Inflammatory macrophage treated with lipopolysaccharide for 4 hours (primary cell): ENCODE measurements around the gene PPEF1.
"Not testable (repeated sequence)": the region's sequence is repeated elsewhere in the genome, so short reads cannot be mapped to it uniquely, and the experiment has no call there.

ENCODE experiments used
- DNase-seq: peaks from one replicate; pipeline ENCODE4 v3.0.0-alpha.2; 2020

PPEF1 gene

GRCh38 chrX:18799911-18800310, 92.5 kb downstream of the PPEF1 start:
- no peak for DNase-seq

- DNase-seq = no peak
Observed at GRCh38 chrX:18809641-18810040, 102.2 kb downstream of the PPEF1 start.

DNA sequence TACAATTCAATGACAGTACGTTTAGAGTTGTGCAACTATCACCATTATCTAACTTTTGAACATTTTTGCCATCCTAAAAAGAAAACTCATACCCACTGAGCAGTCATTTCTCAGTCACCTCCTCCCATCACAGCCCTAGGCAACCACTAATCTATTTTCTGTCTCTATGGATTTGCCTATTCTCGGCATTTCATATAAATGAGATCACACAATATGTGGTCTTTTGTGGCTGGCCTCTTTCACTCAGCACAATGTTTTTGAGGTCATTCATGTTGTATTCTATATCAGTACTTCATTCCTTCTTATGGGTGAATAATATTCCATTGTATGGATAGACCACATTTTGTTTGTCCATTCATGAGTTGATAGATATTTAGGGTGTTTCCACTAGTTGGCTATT, 103.0 kb downstream of the PPEF1 start:
- no peak for DNase-seq

GRCh38 chrX:18825375-18825774, 117.9 kb downstream of the PPEF1 start:
- DNase-seq = no peak

DNA sequence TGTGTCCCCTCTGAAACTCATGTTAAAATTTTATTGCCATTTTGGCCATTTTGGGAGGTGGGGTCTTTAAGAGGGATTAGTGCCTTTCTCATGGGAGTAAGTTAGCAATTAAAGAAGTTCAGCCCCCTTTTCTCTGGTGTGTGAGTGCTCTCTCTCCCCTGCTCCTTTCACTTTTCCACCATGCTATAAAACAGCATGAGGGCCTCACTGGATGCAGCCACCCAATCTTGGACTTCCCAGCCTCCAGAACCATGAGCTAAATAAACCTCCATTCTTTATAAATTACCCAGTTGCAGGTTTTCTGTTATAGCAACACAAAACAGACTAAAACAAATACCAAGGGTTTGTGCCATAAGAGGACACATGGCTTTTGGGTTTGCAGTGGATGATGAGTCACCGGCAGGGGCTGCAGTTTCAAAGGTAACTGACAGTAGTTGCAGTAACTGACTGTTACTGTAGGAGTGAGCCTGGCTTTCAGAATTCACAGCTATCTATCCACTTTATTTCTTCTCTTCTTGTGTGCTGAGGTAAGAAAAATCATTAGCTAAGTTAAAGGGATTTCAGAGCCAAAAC, 121.5 kb downstream of the PPEF1 start:
- DNase-seq = no peak

- no peak for DNase-seq
Observed at GRCh38 chrX:18833071-18833731, 125.8 kb downstream of the PPEF1 start.

DNA sequence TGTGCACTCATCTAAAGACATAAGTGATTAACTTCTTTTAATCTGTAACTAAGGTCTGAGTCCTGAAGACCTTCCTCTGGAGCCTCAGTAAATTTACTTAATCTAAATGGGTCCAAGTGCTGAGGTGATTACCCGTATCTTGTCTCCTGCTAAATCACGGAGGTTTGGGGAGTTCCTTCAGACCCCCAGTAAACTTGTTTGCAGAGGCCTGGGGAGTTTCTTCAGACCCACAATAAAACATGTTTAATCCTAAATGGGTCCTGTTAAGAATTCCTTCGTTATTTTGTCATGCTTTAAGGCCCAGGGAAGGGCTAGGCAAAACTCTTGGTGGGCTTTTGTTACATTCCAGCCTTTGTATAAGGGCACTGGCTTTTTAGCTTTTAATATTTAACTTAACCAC, 140.5 kb downstream of the PPEF1 start:
- DNase-seq = not testable (repeated sequence)

DNA sequence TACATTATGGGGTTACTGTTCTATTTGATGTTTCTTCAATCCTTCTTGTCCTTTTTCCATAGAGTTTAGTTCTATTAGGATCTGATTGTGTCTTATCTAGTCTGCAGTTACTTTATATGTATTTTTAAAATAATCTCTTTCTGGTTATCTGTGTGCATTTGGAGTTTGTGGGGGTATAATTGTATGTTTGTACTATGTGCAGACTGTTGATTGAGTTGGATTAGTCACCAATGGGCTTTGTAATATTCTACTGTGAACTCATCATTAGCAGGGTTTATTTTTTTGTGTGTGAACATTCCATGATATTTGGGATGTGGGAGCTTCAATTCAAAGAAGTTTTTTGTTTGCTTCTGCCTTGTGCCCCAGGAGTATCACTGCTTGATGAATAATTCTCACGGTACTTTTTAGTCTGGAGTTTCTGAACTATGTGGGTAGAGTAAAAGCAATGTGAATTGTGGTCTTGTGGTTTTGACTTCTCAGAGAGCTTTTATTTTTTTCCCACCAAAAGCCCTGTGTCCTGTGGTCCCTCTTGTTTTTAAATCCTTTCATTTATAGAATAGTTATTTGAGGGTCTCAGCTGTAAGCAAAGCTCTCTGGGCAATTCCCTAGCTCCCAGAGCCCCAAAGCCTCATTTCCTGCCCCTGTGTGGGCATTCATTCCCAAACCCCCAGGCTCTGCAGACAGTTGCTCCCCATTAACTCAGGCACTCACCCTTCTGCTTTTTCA, 148.6 kb downstream of the PPEF1 start:
- DNase-seq = peak; percentile 30

- DNase-seq = no peak
Observed at GRCh38 chrX:18856645-18856997, 149.2 kb downstream of the PPEF1 start.

- DNase-seq = no peak
Observed at GRCh38 chrX:18861511-18861910, 154.1 kb downstream of the PPEF1 start.

- DNase-seq = no peak
Observed at GRCh38 chrX:18864390-18864920, 157.0 kb downstream of the PPEF1 start.

GRCh38 chrX:18871161-18871890, 163.9 kb downstream of the PPEF1 start:
- no peak for DNase-seq

DNA sequence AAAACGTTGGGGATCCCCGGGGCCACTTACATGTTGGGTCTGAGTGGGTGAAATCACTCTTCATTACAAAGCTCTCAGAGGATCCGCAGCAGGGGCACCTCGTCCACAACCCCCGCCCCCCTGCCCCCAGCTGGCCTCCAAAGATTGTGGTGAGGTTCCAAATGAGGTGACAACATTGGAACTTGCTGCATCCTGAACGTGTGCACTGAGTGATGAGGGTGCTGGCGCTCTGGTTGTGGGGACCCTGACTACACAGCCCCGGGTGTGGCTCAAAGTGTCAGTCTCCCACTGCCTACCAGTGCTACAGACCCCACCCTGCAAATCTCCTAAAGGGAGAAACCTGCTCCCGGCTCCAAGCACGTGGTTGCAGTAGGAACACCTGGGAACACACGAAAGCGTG, 164.5 kb downstream of the PPEF1 start:
- DNase-seq = no peak

- no peak for DNase-seq
Observed at GRCh38 chrX:18872621-18873020, 165.2 kb downstream of the PPEF1 start.

GRCh38 chrX:18873189-18873791, 165.8 kb downstream of the PPEF1 start:
- DNase-seq = no peak

DNA sequence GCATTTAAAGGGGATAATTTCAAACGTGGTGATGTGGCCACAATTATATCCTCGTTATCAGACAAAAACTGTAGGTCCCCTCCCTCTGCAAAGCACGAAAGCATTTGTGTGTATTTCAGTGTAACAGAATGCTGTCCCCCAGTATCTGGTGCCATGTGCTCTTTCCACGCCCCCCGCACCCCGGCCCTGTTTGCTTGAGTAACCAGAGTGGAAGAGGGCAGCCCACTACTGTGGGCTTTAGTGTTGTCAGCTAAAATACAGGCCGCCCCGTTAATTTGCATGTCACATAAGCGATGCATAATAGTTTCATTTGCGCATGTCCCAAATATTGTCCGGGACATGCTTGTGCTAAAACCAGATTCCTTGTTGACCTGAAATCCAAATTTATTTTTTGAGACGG, 166.4 kb downstream of the PPEF1 start:
- DNase-seq = no peak

- DNase-seq = no peak
Observed at GRCh38 chrX:18874560-18875255, 167.3 kb downstream of the PPEF1 start.

DNA sequence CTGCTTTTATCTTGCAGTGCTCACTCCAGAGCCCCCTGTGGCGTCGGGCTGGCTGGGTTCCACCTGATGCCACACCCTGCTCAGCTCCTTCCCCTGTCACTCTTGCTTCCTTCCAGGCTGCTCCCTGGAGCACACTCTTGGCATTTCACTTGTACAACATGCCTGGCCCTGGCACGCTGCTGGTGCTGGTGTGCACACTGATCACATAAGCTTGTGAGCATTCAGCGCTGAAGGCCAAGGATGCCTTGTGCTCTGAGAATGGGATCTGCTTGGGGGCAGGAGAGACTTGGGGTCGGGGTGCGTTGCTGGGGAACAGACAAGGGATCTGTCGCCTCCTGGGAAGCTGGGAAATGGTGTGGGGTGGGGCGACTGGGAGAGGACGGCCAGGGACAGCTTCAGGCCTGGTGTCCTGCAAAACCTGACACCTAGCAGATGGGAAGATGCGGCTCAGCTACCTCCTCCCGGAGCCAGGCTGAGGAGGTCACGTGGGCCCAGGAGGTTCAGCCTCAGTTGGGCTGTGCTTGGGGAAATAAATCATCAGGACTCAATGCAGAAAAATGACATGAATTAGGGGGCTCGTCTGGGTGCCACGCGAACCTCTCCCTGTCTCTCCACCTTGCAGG, 167.9 kb downstream of the PPEF1 start:
- no peak for DNase-seq

GRCh38 chrX:18877469-18877868, 170.0 kb downstream of the PPEF1 start:
- no peak for DNase-seq
